HFF-Myc (cell line): ENCODE results near the gene PRKAG1.

Experiments
- DNase-seq: peaks from one replicate; pipeline ENCODE4 v3.0.0-alpha.2; 2011; ENCODE audit warnings: low read depth; ENCODE audit errors: extremely low read depth
- H3K4me3 ChIP-seq: replicated peaks from 2 replicates; pipeline ENCODE4 v1.5.1; 2011; ENCODE audit warnings: low read depth, mild to moderate bottlenecking, control low read depth, low read length
- CTCF ChIP-seq: IDR thresholded peaks from 2 replicates; pipeline ENCODE4 v1.5.1; 2012; ENCODE audit warnings: mild to moderate bottlenecking, low read depth, low read length, control low read depth; ENCODE audit errors: missing control alignments

PRKAG1 gene

GRCh38 chr12:49059299-49060171 lies 41.0 kb upstream of the PRKAG1 start:
- H3K4me3 ChIP-seq = peak overlapping the region; percentile 92
- DNase-seq = no peak
- no peak for TF ChIP-seq CTCF

GRCh38 chr12:49059045-49059298 lies 40.4 kb upstream of the PRKAG1 start:
- TF ChIP-seq CTCF = no peak
- H3K4me3 ChIP-seq = peak overlapping the region; percentile 92
- DNase-seq = no peak

- no peak for DNase-seq
- peak overlapping the region; percentile 92 for H3K4me3 ChIP-seq
- no peak for TF ChIP-seq CTCF
These were observed 39.9 kb upstream of the PRKAG1 start for GRCh38 chr12:49058366-49059044.

- TF ChIP-seq CTCF = no peak
- H3K4me3 ChIP-seq = peak overlapping the region; percentile 92
- no peak for DNase-seq
These were observed 39.3 kb upstream of the PRKAG1 start for GRCh38 chr12:49057888-49058287.

GRCh38 chr12:49055978-49056754 lies 37.6 kb upstream of the PRKAG1 start:
- H3K4me3 ChIP-seq = peak overlapping the region; percentile 92
- peak; percentile 48 for DNase-seq
- no peak for TF ChIP-seq CTCF

- no peak for TF ChIP-seq CTCF
- no peak for DNase-seq
- H3K4me3 ChIP-seq = no peak overlapping the region
These were observed 36.5 kb upstream of the PRKAG1 start for GRCh38 chr12:49055092-49055491.
